Thyroid gland (tissue), 4 donors: Measurements from ENCODE around the gene OGDH. TPM values are rescaled to one million over a fixed set of nuclear protein-coding genes. Genes with fewer than 3 reads are reported as not detected.

Experiments
- DNase-seq, 2 donors: peaks; one replicate each; pipeline ENCODE4 v3.0.0-alpha.2; 2019
- H3K27ac ChIP-seq, 3 donors: fragments of 200-600 bp; sonication (generic); 1 replicate in 2 of 3; 2 replicates in 1 of 3; pipeline ENCODE4 v1.5.1; 2016 to 2019; ENCODE audit warnings: mild to moderate bottlenecking in 1 of 3, moderate library complexity in 1 of 3
- H3K27me3 ChIP-seq: fragments of 200-600 bp; sonication (generic); one replicate; pipeline ENCODE4 v1.5.1; 2019
- H3K36me3 ChIP-seq, 2 donors: fragments of 200-600 bp; sonication (generic); one replicate each; pipeline ENCODE4 v1.5.1; 2016 to 2019
- H3K4me1 ChIP-seq, 2 donors: fragments of 200-600 bp; sonication (generic); one replicate each; pipeline ENCODE4 v1.5.1; 2017 to 2019
- H3K4me3 ChIP-seq, 3 donors: fragments of 200-600 bp; sonication (generic); replicated peaks in 1 of 3; 1 replicate in 2 of 3; 2 replicates in 1 of 3; pipeline ENCODE4 v1.5.1; 2016; ENCODE audit warnings: mild to moderate bottlenecking in 1 of 3
- H3K9me3 ChIP-seq: fragments of 200-600 bp; sonication (generic); one replicate; pipeline ENCODE4 v1.5.1; 2017
- POLR2A ChIP-seq, 2 donors: fragments of 450-650 bp; IDR thresholded peaks; one replicate each; pipeline ENCODE4 v1.6.1; 2017; ENCODE audit warnings: antibody characterized with exemption in 2 of 2, mild to moderate bottlenecking in 2 of 2, moderate library complexity in 1 of 2
- WGBS, 2 donors: methylation state at CpG; one replicate each; pipeline ENCODE4 v1.1.5; 2017; 5-methylcytosine and 5-hydroxymethylcytosine counted together
- intact Hi-C: fragments of 100-400 bp; cut with DNase I; formaldehyde crosslinking; loops from one replicate; pipeline ENCODE4 v1.15.1; 2023
- total RNA-seq, 4 donors: library from RNA; depleted of rRNA; stranded (reverse); fragments of >200 nt; gene quantifications; one replicate each; pipeline ENCODE4 v1.2.3, GENCODE V29; 2016
- TF ChIP-seq, protein P1 (sequence below), 6 experiments: fragments of 200-600 bp in 3 of 6; fragments of 450-650 bp in 3 of 6; sonication (generic) in 3 of 6; IDR thresholded peaks; one replicate each; pipeline ENCODE4 v1.5.1; 2016 to 2019; ENCODE audit warnings: antibody characterized with exemption in 6 of 6, mild to moderate bottlenecking in 2 of 6, inconsistent platforms in 1 of 6, moderate library complexity in 1 of 6

OGDH gene
- total RNA-seq, 4 donors from 2014 or later: 108 to 325 (median 201) TPM

DNA sequence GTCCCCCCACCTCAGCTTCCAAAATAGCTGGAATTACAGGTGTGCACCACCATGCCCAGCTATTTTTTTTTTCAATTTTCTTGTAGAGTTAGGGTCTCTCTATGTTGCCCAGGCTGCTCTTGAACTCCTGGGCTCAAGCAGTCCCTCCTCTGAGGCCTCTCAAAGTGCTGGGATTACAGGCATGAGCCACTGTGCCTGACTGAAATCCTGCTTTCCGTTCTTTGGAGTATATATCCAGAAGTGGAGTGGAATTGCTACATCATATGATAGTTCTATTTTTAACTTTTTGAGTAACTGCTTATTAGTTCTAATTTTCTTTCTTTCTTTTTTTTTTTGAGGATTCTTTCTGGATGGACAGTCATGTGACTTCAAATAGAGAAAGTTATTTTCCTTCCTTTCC is 79.3 kb downstream of the OGDH start:
- peaks cover 22 to 31% of the 10 kb centered on the region in 2 donors for H3K36me3 ChIP-seq
- intact Hi-C loops: no loop called here
- H3K9me3 ChIP-seq: no peaks in the 10 kb centered on the region
- H3K27me3 ChIP-seq: no peaks in the 10 kb centered on the region
- no peaks in the 10 kb centered on the region for H3K4me1 ChIP-seq
- no peak overlapping the region for H3K4me3 ChIP-seq
- TF ChIP-seq, protein P1, sequence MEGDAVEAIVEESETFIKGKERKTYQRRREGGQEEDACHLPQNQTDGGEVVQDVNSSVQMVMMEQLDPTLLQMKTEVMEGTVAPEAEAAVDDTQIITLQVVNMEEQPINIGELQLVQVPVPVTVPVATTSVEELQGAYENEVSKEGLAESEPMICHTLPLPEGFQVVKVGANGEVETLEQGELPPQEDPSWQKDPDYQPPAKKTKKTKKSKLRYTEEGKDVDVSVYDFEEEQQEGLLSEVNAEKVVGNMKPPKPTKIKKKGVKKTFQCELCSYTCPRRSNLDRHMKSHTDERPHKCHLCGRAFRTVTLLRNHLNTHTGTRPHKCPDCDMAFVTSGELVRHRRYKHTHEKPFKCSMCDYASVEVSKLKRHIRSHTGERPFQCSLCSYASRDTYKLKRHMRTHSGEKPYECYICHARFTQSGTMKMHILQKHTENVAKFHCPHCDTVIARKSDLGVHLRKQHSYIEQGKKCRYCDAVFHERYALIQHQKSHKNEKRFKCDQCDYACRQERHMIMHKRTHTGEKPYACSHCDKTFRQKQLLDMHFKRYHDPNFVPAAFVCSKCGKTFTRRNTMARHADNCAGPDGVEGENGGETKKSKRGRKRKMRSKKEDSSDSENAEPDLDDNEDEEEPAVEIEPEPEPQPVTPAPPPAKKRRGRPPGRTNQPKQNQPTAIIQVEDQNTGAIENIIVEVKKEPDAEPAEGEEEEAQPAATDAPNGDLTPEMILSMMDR (IDR thresholded peaks at IDR 0.05): no peak
- no peak for TF ChIP-seq POLR2A (IDR thresholded peaks at IDR 0.05)
- no peak overlapping the region for H3K27ac ChIP-seq
- 63 to 76% methylated on average over 1 of the region's 1 CpG for WGBS, 2 donors
- DNase-seq: no peak

DNA sequence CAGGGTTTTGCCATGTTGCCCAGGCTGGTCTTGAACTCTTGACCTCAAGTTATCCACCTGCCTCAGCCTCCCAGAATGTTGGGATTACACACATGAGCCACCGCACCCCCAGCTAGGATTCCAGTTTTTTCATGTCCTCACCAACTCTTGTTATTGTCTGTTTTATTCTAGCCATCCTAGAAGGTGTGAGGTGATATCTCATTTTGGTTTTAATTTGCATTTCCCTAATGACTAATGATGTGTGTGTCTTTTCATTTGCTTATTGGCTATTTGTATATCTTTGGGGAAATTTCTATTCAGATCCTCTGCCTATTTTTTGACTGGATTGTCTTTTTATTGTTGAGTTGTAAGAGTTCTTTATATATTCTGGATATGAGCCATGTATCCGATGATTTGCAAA is 83.0 kb downstream of the OGDH start:
- H3K4me3 ChIP-seq: no peak overlapping the region
- peaks cover 0 to 3% of the 10 kb centered on the region in 2 donors for H3K4me1 ChIP-seq
- DNase-seq: no peak
- no peak overlapping the region for H3K27ac ChIP-seq
- intact Hi-C loops: no loop called here
- no peak for TF ChIP-seq POLR2A (IDR thresholded peaks at IDR 0.05)
- TF ChIP-seq, protein P1 (IDR thresholded peaks at IDR 0.05): no peak
- no peaks in the 10 kb centered on the region for H3K9me3 ChIP-seq
- WGBS, 2 donors: 98 to 99% methylated on average over 2 of the region's 2 CpGs
- H3K36me3 ChIP-seq: peaks cover 13 to 17% of the 10 kb centered on the region in 2 donors
- no peaks in the 10 kb centered on the region for H3K27me3 ChIP-seq

DNA sequence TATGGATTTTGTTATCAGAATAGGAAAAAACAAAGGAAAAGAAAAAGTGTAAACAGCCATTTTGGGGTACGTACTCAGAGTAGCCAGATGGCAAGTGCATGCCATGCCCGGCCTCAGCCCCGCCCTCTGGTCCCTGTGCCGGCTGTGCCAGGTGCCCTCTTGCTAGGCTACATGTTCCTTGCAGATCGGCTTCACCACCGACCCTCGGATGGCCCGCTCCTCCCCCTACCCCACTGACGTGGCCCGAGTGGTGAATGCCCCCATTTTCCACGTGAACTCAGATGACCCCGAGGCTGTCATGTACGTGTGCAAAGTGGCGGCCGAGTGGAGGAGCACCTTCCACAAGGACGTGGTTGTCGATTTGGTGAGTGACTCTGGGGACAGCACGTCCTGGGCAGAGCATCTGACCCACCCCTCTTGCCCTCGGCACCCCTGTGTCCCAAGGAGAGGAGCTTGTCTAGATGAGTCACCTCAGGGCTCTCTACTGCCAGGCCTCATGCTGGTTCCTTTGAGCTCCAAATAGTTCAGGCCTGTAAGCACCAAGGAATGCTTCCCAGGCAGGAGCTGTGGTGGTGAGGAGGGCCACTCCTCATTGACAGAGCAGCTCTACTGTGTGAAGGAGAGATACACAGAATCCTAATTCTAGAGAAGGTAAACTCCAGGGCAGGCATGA is 87.3 kb downstream of the OGDH start:
- TF ChIP-seq, protein P1 (IDR thresholded peaks at IDR 0.05): no peak
- no peak for TF ChIP-seq POLR2A (IDR thresholded peaks at IDR 0.05)
- intact Hi-C loops: no loop called here
- no peak for DNase-seq
- H3K4me3 ChIP-seq: no peak overlapping the region
- peaks cover 47 to 58% of the 10 kb centered on the region in 2 donors for H3K36me3 ChIP-seq
- no peak overlapping the region for H3K27ac ChIP-seq
- no peaks in the 10 kb centered on the region for H3K9me3 ChIP-seq
- H3K4me1 ChIP-seq: peaks cover 0 to 3% of the 10 kb centered on the region in 2 donors
- H3K27me3 ChIP-seq: no peaks in the 10 kb centered on the region
- WGBS, 2 donors: 89 to 90% methylated on average over 14 to 18 of the region's 19 CpGs

DNA sequence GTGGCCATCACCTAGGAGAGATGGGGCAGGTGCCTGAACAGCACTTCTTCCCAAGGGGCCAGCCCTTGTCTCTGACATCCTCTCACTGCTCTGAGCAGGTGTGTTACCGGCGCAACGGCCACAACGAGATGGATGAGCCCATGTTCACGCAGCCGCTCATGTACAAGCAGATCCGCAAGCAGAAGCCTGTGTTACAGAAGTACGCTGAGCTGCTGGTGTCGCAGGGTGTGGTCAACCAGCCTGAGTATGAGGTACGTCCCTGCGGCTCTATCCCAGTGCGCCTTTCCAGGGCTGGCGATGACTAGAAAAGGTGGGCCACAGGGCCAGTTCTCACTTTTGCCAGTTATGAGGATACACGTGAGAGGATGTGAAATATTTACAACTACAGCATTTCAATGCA is 87.9 kb downstream of the OGDH start:
- H3K4me1 ChIP-seq: peaks cover 0 to 3% of the 10 kb centered on the region in 2 donors
- H3K36me3 ChIP-seq: peaks cover 48 to 61% of the 10 kb centered on the region in 2 donors
- intact Hi-C loops: no loop called here
- no peaks in the 10 kb centered on the region for H3K9me3 ChIP-seq
- no peak overlapping the region for H3K4me3 ChIP-seq
- no peak overlapping the region for H3K27ac ChIP-seq
- DNase-seq: no peak
- TF ChIP-seq, protein P1 (IDR thresholded peaks at IDR 0.05): no peak
- no peak for TF ChIP-seq POLR2A (IDR thresholded peaks at IDR 0.05)
- 98% methylated on average over 14 of the region's 14 CpGs for WGBS, 2 donors
- no peaks in the 10 kb centered on the region for H3K27me3 ChIP-seq

DNA sequence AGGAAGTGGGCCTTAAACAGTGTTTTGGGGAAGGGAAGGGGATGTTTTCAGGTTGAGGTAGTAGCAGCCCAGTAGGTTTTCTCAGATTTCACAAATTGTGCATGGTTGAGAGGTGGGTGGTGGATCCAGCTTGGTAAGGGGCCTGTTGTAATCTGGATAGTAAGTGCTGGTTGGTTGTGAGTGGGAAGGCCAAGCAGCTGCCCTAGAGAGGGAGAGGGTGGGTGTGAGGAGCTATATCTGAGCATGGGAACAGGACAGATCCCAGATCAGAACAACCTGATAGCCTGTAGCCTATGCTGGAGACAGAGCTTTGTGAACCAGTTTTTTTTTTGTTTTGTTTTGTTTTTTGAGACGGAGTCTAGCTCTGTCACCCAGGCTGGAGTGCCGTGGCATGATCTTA is 88.3 kb downstream of the OGDH start:
- 92 to 97% methylated on average over 2 of the region's 2 CpGs for WGBS, 2 donors
- Histone ChIP-seq H3K4me1 (peaks cover 0 to 3% of the 10 kb centered on the region in 2 donors), H3K27me3 (no peaks in the 10 kb centered on the region), H3K4me3 (no peak overlapping the region), H3K9me3 (no peaks in the 10 kb centered on the region), H3K27ac (no peak overlapping the region), H3K36me3 (peaks cover 50 to 65% of the 10 kb centered on the region in 2 donors)
- intact Hi-C loops: no loop called here
- DNase-seq: no peak
- TF ChIP-seq, protein P1 (IDR thresholded peaks at IDR 0.05): no peak
- no peak for TF ChIP-seq POLR2A (IDR thresholded peaks at IDR 0.05)
